ENCODE data around the gene LIPM. TPM values are rescaled to one million over a fixed set of nuclear protein-coding genes. Genes with fewer than 3 reads are reported as not detected.

The LIPM gene, protein sequence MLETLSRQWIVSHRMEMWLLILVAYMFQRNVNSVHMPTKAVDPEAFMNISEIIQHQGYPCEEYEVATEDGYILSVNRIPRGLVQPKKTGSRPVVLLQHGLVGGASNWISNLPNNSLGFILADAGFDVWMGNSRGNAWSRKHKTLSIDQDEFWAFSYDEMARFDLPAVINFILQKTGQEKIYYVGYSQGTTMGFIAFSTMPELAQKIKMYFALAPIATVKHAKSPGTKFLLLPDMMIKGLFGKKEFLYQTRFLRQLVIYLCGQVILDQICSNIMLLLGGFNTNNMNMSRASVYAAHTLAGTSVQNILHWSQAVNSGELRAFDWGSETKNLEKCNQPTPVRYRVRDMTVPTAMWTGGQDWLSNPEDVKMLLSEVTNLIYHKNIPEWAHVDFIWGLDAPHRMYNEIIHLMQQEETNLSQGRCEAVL
- total RNA-seq: not detected

DNA sequence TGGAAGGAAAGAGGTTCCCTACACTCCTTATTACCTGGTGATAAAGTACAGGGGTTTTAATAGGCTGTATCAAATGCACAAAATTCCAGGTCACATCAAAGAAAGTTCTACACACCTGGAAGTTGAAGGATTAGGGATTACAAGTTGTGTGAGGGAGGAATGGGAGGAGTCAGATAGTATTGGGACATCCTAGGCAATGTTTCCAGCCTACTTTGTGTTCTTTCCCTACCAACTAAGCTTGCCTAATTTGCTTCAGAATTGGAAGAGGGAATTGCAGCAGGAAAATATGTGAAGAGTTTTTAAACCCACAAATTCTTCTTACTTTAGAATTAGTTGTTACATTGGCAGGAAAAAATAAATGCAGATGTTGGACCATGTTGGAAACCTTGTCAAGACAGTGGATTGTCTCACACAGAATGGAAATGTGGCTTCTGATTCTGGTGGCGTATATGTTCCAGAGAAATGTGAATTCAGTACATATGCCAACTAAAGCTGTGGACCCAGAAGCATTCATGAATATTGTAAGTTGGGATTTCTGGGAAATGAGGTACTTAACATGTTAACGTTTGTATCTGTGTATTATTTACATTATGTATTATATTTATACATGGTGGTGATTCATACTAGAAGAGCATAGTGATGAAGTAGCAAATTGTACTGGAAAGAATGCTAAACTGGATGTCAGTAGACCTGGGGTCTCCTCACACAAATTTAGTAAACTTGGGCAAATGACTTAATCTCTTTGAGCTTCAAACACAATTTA lies at the start of gene LIPM:
Gene LIPM, plus strand, starts transcription at position 208 of the 763 bp plus-strand sequence. Its CDS starts 167 bp downstream, at position 375.
- TF ChIP-seq POLR2A (IDR thresholded peaks at IDR 0.05; ENCODE audit: low read depth): no peak
- no peak for TF ChIP-seq POLR2AphosphoS5 (IDR thresholded peaks at IDR 0.05)
- TF ChIP-seq CTCF (IDR thresholded peaks at IDR 0.05): no peak
- TF ChIP-seq EP300 (IDR thresholded peaks at IDR 0.05): no peak
- no peak for DNase-seq (ENCODE audit: extremely low spot score)
- intact Hi-C loops (cut with DNase I): loop anchor here (10.0 kb wide), 1 partner anchor 218 kb away; the partner anchor contains the start of genes LIPJ and RNLS

GRCh38 chr10:88754287-88754686 lies 48.2 kb upstream of the LIPM start:
- Histone ChIP-seq H3K4me1 (no peaks in the 10 kb centered on the region), H3K27ac (replicated peaks in 1 of 4) (no peak overlapping the region), H3K27me3 (no peaks in the 10 kb centered on the region), H3K4me3 (no peak overlapping the region), H3K36me3 (no peaks in the 10 kb centered on the region), H3K9me3 (peaks cover 0 to 3% (median 0%) of the 10 kb centered on the region in 4 donors)
- intact Hi-C loops (cut with DNase I): no loop called here
- DNase-seq (ENCODE audit: extremely low spot score): no peak
- TF ChIP-seq POLR2AphosphoS5 (IDR thresholded peaks at IDR 0.05) (no peak), EP300 (IDR thresholded peaks at IDR 0.05) (no peak), CTCF (IDR thresholded peaks at IDR 0.05) (no peak), POLR2A (IDR thresholded peaks at IDR 0.05; ENCODE audit: low read depth) (no peak)

More for the DNA sequence above, at the start of gene LIPM:
- no peak within 1 kb of the TSS for H3K27ac ChIP-seq (replicated peaks in 1 of 4)
- H3K9me3 ChIP-seq: no peaks in the 10 kb centered on the region
- H3K36me3 ChIP-seq: no peaks in the 10 kb centered on the region
- no peaks in the 10 kb centered on the region for H3K4me1 ChIP-seq
- WGBS: 78% methylated on average over 2 of the region's 2 CpGs
- no peaks in the 10 kb centered on the region for H3K27me3 ChIP-seq
- no peak within 1 kb of the TSS for H3K4me3 ChIP-seq

GRCh38 chr10:88755753-88756152 lies 46.8 kb upstream of the LIPM start:
- no peaks in the 10 kb centered on the region for H3K4me1 ChIP-seq
- DNase-seq (ENCODE audit: extremely low spot score): no peak
- WGBS: 47% methylated on average over 3 of the region's 3 CpGs
- H3K4me3 ChIP-seq: no peak overlapping the region
- no peak overlapping the region for H3K27ac ChIP-seq (replicated peaks in 1 of 4)
- no peaks in the 10 kb centered on the region for H3K36me3 ChIP-seq
- intact Hi-C loops (cut with DNase I): no loop called here
- H3K27me3 ChIP-seq: no peaks in the 10 kb centered on the region
- TF ChIP-seq POLR2AphosphoS5 (IDR thresholded peaks at IDR 0.05) (no peak), CTCF (IDR thresholded peaks at IDR 0.05) (no peak), EP300 (IDR thresholded peaks at IDR 0.05) (no peak), POLR2A (IDR thresholded peaks at IDR 0.05; ENCODE audit: low read depth) (no peak)
- no peaks in the 10 kb centered on the region for H3K9me3 ChIP-seq

- intact Hi-C loops (cut with DNase I): no loop called here
- Histone ChIP-seq H3K4me1 (no peaks in the 10 kb centered on the region), H3K27ac (replicated peaks in 1 of 4) (no peak overlapping the region), H3K27me3 (no peaks in the 10 kb centered on the region), H3K9me3 (no peaks in the 10 kb centered on the region), H3K4me3 (no peak overlapping the region), H3K36me3 (no peaks in the 10 kb centered on the region)
- no peak for DNase-seq (ENCODE audit: extremely low spot score)
- TF ChIP-seq POLR2A (IDR thresholded peaks at IDR 0.05; ENCODE audit: low read depth): no peak
- no peak for TF ChIP-seq EP300 (IDR thresholded peaks at IDR 0.05)
- TF ChIP-seq POLR2AphosphoS5 (IDR thresholded peaks at IDR 0.05): no peak
- no peak for TF ChIP-seq CTCF (IDR thresholded peaks at IDR 0.05)
- 0% methylated on average over 1 of the region's 1 CpG for WGBS
These were observed 45.9 kb upstream of the LIPM start for GRCh38 chr10:88756660-88757059.
